Measurements from ENCODE around the gene CA5A.
"Not testable (repeated sequence)": the region's sequence is repeated elsewhere in the genome, so short reads cannot be mapped to it uniquely, and the experiment has no call there.

Gene CA5A

DNA sequence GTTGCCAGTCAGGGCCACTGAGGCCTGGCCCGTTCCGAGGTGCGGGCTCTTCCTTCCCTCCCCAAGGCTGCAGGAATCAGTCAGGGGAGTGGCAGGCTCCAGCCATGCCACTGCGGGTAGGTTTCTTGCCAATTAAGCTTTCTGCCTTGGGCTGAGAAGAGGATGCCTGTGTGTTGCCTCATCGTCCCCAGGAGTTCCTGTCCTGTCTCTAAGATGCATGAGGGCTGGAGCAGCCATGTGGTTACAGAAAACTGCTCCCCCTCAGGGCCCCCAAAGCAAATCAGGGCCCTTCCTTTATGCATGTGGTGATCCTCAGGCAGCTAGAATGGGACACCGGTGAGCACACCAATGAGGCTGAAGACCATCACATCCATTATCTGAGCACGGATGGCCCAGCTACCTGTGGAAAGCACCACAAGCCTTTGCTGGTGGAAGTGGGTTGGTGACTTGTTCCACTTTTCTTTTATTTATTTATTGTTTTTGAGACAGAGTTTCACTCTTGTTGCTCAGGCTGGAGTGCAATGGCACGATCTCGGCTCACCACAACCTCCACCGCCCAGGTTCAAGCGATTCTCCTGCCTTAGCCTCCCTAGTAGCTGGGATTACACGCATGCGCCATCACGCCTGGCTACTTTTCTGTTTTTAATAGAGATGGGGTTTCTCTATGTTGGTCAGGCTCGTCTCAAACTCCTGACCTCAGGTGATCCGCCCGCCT lies 40.0 kb downstream of the CA5A start:
- DNase-seq (ENCODE audit: low read depth, low spot score) = not testable (repeated sequence)

DNA sequence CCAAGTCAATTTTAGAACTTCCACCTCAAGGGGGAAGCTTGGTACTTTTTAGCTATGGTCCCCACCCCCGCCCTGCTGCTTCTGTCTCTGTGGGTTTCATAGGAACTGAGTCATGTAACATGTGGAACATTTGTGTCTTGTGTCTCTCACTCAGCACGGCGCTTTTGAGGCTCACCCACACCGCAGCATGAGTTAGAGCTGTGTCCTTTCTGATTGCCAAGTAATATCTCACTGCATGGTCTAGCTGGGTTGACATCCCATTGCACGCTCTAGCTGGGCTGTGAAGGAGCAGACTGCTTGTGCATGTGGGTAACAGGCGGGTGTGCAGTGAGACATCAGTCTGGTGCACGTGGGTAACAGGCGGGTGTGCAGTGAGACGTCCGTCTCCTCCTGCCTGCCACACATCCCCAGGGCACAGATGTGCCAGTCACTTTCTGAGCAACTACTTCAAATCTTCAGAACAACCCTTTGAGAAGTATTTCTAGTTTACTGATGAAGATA lies 40.6 kb downstream of the CA5A start:
- no peak for DNase-seq (ENCODE audit: low read depth, low spot score)

DNA sequence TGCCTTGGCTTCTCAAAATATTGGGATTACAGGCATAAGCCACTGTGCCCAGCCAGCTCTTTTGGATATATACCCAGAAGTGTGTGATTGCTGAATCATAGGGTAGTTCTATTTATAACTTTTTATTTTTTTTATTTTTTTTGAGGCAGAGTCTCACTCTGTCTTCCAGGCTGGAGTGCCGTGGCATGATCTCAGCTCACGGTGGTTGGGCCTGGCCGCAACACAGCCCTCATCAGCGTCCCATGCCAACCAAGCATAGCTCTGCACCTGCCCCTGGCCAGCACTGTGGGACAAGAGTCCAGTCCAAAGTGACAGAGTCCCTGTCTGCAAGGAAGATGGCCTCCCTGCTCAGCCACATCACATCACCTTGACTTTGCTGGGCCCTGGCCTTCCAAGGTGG lies 42.3 kb downstream of the CA5A start:
- not testable (repeated sequence) for DNase-seq (ENCODE audit: low read depth, low spot score)

DNA sequence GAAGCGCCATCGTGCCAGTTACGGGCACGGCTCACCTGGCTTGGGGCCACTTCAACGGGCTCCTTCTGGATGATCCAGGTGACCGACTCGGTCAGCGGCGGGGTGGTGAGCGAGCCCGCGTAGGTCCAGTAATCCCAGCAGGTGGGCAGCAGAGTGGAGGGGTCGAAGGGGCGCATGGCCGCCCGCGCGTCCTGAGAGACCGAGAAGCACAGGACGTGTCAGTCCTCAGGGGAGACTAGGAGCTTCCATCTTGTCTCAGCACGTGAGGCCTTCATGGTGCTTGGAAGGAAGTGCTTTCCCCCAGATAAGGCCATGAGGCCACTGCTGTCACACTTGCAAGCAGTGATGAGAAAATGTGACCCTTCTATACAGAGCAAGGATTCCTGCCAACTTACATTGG lies 44.6 kb downstream of the CA5A start:
- DNase-seq (ENCODE audit: low read depth, low spot score) = no peak

DNA sequence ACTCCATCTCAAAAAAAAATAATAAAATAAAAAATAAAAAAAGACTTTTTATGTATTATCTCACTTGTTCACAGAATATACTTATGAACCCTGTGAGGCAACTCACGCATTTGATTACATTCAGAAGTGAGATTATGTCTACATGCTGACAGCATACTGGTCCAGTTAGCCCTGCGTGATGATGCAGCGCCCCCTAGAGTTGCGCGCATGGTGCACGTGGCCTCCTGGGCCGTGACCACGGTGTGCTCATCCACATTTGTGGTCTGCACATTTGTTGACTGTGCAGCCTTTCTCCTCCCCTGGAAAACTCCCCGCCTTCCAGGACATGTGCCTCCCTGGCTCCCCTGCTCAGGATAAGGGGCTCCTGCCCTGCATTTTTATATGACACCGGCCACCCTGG lies 46.6 kb downstream of the CA5A start:
- not testable (repeated sequence) for DNase-seq (ENCODE audit: low read depth, low spot score)

DNA sequence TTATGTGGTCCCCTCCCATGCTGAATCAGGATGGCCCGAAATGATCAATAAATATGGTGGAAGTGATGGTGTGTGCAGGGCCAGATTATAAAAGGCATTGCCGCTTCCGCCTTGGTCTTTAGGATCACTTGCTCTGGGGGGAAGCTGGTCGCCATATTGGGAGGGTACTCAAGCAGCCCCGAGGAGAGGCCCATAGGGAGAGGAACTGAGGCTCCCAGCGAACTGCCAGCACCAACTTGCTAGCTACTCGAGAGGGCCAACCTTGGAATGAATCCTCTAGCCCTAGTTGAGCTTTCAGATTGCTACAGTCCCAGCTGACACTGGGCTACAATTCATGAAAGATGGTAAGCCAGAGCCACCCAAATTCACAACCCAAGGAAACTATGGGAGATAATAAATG lies 48.0 kb downstream of the CA5A start:
- not testable (repeated sequence) for DNase-seq (ENCODE audit: low read depth, low spot score)

DNA sequence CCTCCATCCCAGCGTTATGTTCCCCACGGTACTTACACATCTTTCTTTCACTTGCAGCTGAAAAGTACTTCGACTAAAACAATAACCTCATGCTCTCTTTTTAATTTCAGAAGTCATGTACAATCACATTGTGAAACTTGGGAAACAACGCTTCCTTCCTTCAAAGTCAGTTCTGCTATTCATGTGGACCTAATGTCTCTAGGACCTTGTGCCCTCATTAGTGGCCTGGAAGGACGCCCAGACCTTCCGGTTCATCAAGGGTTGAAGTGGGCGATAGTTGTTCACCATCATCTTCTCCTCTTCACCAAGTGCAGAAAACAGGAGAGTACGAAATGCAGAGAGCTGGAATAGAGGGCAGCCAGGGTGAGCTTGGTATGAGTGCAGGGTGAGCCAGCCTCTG lies 48.4 kb downstream of the CA5A start:
- not testable (repeated sequence) for DNase-seq (ENCODE audit: low read depth, low spot score)

DNA sequence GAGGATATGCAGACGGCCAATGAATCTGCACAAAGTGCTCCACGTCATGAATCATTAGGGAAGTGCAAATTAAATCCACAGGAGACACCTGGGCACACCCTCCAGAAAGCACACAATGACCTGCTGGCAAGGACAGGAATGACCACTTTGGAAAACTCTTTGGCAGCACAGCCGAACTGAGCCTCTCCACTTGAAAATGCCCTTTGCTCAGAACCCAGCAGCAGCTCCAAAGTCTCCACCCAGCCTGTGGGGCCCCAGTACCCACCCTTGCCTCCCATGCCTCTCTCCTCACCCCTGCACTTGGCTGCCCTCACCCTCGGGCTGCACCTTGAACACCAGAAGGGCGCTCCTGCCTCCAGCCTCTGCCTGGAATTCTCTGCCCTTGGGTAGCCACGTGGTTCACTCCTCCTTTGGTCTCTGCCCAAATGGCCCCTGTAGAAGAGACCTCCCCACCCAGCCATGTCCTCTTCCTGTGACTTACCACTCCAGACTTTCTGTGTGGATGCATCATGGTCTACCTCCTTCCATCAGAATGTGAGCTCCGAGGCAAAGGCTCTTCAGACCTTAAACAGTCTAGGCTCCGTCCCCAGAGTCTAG lies 50.9 kb downstream of the CA5A start:
- DNase-seq (ENCODE audit: low read depth, low spot score) = not testable (repeated sequence)

DNA sequence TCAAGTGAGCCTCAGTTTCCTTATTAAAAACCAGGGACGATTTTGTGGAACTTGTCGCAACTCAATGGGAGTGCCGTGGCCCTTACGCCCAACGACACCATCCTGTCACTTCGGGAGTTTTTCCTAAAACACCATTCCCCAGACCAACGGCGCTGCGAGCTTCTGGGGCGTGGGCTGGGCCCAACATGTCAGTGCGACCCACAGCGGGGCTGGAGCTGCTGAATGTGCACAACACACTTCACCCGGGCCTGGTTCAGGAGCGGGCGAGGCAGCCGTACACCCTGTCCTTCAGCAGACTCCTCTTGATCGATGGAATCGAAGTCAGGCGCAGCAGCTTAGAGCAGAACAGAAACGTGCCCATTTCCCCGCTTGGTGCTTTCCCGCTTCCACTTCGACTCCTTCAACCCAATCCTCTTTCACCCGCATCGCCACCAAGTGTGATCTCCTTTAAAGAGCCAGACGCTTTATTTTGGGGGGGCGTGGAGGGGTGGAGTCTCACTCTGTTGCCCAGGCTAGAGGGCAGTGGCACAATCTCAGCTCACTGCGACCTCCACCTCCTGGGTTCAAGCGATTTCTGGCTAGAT lies 53.8 kb downstream of the CA5A start:
- DNase-seq (ENCODE audit: low read depth, low spot score) = no peak

DNA sequence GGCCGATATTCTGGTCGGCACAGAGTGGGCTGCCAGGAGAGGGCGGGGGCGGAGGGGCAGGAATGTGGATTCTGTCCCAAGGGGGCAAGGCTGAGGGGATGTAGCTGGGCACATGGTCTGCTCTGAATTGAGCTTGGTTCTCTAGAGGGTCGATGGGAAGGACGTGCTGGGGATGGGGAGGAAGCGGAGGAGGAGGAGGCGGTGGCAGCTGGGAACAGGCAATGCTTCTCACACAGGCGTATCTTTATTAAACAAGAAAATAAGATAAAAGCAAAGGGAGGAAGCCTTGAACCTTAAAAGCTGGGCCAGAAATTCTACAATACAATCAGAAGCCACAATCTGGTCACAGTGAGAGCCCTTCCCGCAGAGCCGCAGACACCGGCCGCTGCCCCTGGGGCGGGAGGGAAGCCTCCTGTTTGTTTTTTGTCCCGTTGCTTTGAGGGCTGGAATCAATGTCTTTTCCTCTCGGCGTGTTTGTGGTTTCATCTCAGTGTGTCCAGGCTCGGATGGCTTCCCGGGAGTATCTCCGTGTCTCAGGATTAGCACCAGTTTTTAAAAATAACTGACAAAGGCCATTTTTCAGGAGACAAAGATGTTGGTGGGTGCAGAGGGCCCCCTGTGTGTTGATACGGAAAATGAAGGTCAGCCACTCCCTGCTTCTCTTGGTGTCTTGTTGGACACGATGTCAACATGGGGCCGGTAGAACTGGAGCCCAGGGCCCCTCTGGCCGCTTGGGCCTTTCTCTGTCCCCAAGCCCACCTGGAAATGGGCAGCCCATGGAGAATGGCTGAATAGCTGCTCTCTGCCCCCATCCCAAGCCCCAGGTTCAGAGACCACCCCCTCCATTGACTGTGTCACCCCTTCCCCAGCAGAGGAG lies 54.8 kb downstream of the CA5A start:
- DNase-seq (ENCODE audit: low read depth, low spot score) = no peak

DNA sequence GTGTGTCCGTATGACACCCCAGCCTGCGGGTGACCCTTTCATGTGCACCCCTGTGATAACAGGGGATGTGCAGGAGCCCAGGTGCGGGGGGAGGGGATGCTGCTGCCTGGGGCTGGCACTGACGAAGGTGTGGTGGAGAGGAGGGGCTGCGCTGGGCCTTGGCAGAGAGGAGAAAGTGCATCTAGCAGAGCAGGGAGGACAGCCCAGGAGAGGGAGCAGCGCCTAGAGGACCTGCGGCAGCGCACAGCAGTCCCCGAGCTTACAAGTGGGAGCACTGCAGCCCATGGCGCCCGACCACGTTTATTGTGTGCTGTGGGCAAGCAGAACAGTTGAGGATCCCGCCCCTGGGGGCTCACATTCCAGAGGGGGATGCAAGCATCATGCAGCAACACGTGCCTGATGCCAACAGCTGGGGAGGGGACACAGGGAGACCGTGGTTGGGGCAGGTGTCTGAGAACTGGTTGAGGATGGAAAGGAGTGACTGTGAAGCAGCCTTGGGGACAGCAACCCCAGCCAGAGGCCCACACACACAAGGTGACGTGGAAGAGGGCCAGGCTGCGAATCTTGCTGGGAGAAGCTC lies 56.1 kb downstream of the CA5A start:
- DNase-seq (ENCODE audit: low read depth, low spot score) = no peak

DNA sequence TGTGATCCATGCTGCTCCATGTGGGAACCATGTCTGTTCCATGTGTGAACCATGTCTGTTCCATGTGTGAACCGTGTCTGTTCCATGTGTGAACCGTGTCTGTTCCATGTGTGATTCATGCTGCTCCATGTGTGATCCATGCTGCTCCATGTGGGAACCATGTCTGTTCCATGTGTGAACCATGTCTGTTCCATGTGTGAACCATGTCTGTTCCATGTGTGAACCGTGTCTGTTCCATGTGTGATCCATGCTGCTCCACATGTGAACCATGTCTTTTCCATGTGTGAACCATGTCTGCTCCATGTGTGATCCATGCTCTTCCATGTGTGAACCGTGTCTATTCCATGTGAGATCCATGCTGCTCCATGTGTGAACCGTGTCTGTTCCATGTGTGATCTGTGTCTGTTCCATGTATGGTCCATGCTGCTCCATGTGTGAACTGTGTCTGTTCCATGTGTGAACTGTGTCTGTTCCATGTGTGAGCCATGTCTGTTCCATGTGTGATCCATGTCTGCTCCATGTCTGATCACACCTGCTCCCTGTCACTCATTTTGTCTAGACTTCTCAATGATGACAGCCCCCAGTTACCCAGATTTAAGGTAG lies 56.8 kb downstream of the CA5A start:
- DNase-seq (ENCODE audit: low read depth, low spot score) = not testable (repeated sequence)

DNA sequence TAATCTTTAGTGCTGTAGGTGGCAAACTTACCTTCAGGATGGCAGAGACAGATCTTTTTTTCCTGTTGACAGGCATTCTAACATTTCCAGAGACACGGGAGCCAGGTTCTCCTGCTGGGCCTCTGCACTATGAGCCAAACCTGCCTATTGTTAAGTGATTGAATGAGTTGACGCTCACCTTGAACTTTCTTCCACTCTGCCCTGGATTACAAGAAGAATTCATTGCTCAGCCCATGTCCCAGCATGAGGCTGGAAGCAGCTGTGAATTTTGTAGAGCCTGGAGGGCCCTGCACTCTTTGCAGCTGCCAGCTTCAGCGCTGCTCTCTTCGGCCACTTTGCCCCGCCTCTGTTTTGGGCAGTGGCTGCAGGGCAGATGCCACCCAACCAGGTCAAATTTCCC lies 57.6 kb downstream of the CA5A start:
- DNase-seq (ENCODE audit: low read depth, low spot score) = no peak

DNA sequence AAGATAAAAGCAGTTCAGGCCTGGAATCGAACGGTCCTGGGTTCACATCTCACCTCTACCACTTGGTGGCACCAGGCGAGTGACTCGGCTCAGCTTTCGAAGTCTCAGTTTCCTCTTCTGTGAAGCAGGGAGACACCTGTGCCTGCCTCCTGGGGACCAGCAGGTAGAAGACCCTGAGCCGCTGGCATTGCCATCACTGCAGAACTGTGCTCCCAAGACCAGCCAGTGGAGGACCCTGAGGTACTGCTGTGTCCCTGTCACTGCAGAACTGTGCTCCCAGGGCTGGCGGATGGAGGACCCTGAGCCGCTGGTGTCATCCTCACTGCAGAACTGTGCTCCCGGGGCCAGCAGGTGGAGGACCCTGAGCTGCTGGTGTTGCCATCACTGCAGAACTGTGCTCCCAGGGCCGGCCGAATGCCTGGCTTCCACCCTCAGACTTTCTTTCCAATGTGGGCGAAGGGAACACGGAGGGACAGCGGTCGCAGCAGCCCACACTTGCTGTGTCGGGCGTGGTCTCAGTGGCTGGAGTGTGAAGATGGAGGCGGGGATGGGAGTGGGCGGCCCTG lies 58.3 kb downstream of the CA5A start:
- no peak for DNase-seq (ENCODE audit: low read depth, low spot score)

DNA sequence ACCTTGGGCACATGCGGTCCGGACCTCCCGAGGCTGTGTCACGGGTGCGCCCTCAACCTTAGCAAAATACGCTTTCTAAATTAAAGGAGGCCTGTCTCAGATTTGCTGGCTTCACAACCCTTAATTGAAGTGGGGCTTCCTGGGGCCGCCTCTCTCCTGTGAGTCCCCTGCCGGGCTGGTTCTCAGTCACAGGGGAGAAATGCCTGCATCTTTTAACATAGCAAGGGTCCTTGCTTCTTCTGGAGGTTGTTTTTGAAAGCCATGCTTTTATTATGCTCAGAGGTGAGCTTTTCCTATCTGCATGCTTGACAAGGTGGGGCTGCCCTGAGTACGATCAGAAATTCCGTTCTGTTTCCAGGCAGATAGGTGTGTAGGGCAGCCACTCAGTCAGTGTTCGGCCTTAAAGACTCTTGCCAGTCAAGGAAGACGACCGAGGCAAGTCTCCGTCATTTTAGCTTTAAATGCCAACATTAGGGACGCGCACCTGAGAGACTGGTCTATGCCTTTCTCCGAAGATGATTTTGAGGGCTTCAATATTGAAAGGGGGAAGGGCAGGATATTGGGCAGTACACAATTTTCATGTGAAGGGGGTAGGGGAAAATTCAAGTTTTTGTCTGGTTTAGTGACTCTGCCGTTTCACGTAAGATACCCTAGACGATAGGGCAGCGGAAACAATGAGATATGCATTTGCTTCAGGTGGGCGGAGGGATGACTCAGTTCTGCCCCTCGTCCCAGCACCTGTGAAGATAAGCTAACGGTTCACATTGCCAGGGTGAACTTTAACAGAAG lies 61.5 kb downstream of the CA5A start:
- no peak for DNase-seq (ENCODE audit: low read depth, low spot score)

DNA sequence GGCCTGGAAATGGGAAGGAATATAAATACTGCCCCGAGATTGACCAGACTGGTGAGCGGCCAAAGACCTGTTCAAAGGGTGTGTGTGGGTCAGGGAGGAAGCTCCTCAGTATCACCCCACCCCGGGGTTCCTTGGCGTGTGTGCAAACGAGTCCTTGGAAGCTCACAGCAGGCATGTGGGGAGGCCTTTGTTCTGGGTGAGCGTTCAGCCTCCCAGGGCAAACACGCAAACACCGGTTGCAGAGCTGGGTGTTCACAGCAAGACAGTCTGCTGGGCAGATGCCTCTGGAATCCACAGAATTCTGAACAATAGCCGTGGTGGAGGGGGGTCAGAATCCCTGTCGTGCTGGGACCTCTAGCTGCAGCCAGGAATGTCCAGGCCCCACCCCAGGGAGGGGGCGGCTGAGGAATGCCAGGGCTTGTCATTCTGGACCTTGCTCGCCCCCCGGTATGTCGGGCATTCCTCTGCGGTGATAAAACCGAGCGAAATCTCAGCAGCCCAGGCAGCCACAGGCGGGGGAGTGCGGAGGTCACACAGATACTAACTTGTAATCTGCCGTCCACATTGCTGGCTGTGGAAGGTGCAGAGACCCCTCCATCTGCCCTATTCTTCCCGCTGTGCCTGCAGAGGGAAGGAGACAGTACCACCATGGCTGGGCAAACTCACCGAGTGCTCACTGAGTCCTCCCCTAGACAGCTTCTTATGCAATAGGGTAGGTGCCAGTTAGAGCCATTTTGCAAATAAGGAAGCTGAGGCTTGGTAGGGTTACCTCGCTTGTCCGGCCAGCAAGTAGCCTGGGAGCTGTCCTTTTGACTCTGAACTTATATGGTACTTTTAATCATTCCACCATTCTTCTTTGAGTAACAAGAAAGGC lies 65.7 kb downstream of the CA5A start:
- DNase-seq (ENCODE audit: low read depth, low spot score) = not testable (repeated sequence)

DNA sequence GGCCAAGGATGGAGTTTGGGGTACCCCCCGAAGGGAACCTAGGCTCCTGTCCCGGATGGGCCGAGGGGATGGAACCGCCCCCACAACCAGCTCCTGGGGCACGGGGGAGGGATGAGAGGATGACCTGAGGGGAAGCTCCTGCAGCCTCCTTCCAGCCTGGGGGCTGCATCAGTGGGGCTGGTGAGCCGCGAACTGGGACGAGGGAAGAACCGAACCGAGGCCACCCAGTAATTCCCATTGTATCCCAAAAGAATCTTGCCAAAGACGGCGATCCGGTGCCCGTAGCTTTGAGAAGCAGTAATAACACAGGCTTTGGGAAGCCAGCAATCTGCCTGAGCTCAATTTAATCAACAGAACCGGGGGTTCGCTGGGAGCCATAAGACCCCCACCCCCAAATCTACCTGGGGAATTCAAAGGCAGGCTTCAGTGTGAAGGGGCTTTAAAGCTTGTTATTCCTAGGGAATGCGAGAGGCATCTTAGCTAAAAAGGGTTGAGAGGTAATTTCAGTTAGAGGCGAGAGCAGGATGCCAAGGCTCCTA lies 66.4 kb downstream of the CA5A start:
- DNase-seq (ENCODE audit: low read depth, low spot score) = not testable (repeated sequence)

DNA sequence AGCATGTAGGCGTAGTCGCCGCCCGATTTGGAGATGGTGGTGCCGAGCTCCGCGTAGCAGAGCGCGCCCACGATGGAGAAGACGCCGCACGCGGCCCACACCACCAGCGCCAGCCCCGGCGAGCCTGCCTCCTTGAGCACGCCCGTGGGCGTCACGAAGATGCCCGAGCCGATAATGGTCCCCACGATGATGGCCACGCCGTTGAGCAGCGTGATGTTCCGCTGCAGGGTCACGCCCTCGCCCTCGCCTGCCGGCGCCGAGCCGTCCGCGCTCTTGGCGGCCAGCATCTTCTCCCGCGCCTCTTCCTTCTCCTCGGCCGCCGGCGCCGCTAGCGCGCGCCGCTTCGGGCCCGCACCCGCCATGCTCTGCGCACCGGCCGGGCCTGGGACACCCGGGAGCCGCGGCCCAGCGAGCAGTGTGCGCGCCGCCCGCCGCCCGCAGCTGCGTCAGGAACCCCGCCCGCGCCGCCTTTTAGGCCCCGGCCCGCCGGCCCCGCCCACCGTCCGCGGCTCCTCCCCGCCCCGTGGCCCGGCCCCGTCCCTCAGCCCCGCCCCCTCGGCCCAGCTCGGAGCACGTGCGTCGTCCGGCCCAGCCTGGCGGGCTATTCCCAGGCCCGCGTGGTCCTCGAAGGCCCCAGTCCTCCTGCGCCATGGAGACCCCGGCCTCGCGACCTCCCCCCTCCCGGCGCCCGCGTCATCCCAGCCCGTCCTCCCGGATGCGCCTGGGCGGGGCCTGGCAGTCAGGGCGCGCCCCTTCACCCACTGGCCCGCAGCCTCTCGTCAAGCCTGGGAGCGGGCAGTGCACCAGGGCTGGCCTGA lies 67.1 kb downstream of the CA5A start, which contains the start of gene SLC7A5:
TSS of gene SLC7A5 (minus strand) at position 447 of the 818 bp plus-strand sequence. CDS start at position 362, 85 bp downstream.
- not testable (repeated sequence) for DNase-seq (ENCODE audit: low read depth, low spot score)

Measured in brain pericyte (primary cell).